Superior temporal gyrus (tissue), 1 donor: ENCODE measurements around the gene LASP1NB.
"Not testable (repeated sequence)": the region's sequence is repeated elsewhere in the genome, so short reads cannot be mapped to it uniquely, and the experiment has no call there.

Source experiments
- DNase-seq: peaks from one replicate; pipeline ENCODE4 v3.0.0-alpha.2; 2016; ENCODE audit errors: extremely low spot score

Gene LASP1NB

DNA sequence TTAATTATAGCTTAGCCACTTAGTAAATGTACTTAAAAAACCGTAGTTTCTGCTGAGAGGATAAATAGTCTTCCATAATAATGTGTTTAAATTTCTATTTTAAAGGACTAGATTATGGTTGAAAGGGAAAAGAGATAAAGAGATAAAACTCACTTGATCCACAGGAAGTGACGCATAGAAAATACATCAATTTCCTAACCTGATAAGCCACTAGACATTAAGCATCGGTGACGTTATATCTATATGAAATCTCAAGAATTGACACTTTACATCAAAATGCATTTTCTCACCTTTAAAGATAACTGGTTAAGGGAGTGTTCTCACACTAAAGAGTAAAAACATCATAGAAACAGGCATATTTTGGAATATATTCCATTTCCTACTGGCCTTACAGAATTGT is 36.0 kb downstream of the LASP1NB start:
- no peak for DNase-seq

- DNase-seq, result peak; percentile 78
These were observed 41.9 kb downstream of the LASP1NB start, which contains the start of gene FBXO47 for GRCh38 chr17:38967290-38967738. TSS of gene FBXO47 (minus strand) at chr17:38967403. CDS start at chr17:38963025, 4,378 bp downstream.

DNA sequence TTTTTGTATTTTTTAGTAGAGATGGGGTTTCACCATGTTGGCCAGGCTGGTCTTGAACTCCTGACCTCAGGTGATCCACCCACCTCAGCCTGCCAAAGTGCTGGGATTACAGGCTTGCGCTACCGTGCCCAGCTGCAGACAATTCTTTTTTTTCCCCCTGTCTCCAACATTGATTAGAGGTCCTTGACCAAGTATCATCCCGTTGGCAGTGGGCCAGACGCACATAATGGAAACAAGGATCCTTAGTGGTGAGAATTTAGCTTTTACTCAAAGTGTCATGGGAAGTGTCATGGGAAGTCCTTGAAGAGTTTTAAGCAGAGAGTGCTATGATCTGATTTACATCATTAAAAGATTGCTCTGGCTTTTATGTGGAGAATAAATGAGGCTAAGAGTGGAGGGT is 43.9 kb downstream of the LASP1NB start:
- no peak for DNase-seq

GRCh38 chr17:38970128-38970527 is 44.7 kb downstream of the LASP1NB start:
- DNase-seq, result no peak

- no peak for DNase-seq
These were observed 45.4 kb downstream of the LASP1NB start for GRCh38 chr17:38970804-38971203.

DNA sequence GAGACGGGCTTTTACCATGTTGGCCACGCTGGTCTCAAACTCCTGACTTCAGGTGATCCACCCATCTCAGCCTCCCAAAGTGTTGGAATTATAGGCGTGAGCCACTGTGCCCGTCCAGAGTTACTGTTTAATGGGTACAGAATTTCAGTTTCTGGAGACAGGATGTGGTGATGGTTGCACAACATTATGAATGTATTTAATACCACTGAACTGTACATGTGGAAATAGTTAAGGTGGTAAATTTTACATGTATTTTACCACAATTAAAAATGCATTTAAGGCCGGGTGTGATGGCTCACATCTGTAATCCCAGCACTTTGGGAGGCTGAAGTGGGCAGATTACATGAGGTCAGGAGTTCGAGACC is 50.8 kb downstream of the LASP1NB start:
- DNase-seq, result not testable (repeated sequence)

- DNase-seq, result no peak
These were observed 52.8 kb downstream of the LASP1NB start for GRCh38 chr17:38978180-38978579.
